GM21360 (cell line): Measurements from ENCODE around the gene EFHB.
A peak's percentile ranks its signal among the peaks of the same experiment; 100 is the strongest.
"Not testable (repeated sequence)": the region's sequence is repeated elsewhere in the genome, so short reads cannot be mapped to it uniquely, and the experiment has no call there.

ENCODE experiments used
- ATAC-seq: cut with Tn5 transposase; IDR thresholded peaks from one replicate; pipeline ENCODE4 v1.9.1; 2021; ENCODE audit warnings: mild to moderate bottlenecking, moderate library complexity; ENCODE audit not compliant: unreplicated experiment

The EFHB gene

GRCh38 chr3:19934098-19934566, at the start of gene EFHB:
TSS of gene EFHB (minus strand) at chr3:19934217. CDS start at chr3:19934018, 199 bp downstream.
- no peak for ATAC-seq

- no peak for ATAC-seq
Observed at GRCh38 chr3:19972054-19972453, 38.0 kb upstream of the EFHB start.

DNA sequence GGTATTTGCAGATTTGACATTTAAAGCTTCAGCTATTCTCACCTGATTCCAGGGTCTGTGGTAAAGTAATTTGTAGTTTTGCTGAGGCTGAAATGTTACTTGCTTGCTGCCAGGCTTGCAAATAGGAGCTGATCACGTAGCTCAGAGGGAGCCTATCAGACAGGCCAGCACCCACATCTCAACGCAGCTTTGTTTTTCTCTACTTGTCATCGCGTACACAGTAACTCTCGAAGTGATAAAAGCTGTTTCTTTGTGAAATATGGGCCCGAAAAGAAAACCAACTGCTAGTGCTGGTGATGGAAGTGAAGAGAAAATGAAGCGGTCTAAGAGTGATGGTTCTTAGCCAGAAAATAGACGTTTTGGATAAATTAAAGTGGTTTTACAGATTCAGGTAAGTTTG, 36.3 kb upstream of the EFHB start:
- ATAC-seq, result no peak

DNA sequence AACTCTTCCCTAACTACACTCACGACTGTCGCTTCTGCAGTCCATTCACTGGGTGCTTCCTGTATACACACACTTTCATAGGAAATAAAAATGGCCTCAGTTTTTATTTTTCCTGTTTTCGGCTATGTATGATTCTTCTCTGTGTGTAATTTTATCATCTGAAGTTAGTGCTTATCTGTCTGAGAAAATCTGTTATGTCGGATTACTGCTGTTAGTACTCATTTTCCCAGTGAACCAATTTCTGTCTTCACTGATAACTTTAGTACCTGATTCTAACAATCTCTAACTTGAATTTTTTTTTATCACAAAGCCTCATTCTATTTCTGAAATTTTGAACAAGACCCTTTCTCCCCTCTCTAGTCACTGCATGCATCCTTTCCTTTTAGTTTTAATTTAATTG, 33.8 kb upstream of the EFHB start:
- no peak for ATAC-seq

DNA sequence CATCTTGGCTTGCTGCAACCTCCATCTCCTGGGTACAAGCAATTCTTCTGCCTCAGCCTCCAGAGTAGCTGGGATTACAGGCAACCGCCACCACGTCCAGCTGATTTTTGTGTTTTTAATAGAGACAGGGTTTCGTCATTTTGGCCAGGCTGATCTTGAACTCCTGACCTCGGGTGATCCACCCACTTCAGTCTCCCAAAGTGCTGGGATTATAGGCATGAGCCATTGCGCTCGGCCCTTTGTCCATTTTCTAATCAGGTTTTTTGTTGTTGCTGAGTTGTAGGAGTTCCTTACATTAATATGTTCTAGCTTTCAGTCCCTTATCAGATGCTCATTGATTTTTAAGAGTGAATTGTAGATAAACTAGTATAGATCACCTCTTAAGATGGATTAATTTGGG, 33.2 kb upstream of the EFHB start:
- no peak for ATAC-seq

GRCh38 chr3:19961960-19962359, 27.9 kb upstream of the EFHB start:
- no peak for ATAC-seq

DNA sequence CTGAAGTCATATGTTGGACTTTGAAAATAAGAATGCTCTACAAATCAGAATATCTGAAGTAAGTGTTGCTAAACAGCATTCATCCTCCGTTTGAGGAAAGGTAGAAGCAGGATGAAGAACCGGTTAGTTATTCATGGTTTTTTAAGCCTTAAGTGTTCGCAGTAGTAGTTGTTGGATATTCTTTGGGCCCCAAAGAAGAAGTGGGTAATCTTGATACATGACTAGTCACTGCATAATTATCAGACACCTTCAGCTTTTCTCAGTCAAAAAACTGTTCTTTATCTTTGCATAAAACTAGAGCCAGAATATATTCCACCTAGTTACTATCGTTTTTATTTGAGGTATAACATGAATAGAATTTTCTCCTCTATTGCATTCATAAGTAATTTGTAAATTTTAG, 26.7 kb upstream of the EFHB start:
- no peak for ATAC-seq

GRCh38 chr3:19959505-19959904, 25.5 kb upstream of the EFHB start:
- no peak for ATAC-seq

- ATAC-seq, result not testable (repeated sequence)
Observed at GRCh38 chr3:19957354-19957753, 23.3 kb upstream of the EFHB start.

GRCh38 chr3:19954676-19955075, 20.7 kb upstream of the EFHB start:
- no peak for ATAC-seq

DNA sequence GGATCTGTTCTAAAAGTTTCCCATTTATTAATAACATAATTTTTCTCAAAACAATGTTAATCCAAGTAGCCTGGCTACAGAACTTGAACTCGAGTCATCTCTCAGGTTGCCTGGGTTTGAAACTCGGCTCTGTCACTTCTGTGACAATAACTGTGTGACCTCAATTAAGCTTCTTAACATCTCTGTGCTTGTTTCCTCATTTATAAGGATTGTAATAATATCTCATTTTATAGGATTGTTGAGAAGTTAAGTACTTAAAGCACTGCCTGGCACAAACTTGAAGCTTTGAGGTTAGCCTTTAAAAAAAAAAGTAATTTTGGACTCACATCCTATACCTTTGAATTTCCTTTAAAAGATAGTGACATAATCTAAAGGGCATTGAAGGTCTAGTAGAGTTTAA, 16.3 kb upstream of the EFHB start:
- ATAC-seq, result no peak

DNA sequence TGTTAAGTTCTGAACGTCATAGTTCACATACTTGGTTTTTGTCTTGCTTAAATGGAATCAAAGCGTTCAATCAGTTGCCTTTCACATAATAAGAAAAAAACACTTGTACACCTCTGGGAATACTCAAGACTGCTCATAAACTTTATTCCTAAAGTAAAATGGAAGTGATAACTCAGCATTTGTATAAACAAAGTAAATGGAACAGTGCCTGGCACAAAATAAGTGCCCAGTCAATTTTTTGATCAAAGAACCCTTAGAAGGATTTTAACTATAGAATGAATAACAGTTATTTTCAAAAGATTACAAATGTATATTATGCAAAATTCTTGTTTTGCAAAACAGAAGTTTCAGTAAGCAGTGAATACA, 14.2 kb upstream of the EFHB start:
- no peak for ATAC-seq

GRCh38 chr3:19947549-19948225, 13.7 kb upstream of the EFHB start:
- ATAC-seq, result peak; percentile 15

GRCh38 chr3:19946832-19947548, 13.0 kb upstream of the EFHB start, which contains the start of gene RAB5A:
TSS of gene RAB5A (plus strand) at chr3:19947097. CDS start at chr3:19950899, 3,802 bp downstream.
- peak; percentile 95 for ATAC-seq

DNA sequence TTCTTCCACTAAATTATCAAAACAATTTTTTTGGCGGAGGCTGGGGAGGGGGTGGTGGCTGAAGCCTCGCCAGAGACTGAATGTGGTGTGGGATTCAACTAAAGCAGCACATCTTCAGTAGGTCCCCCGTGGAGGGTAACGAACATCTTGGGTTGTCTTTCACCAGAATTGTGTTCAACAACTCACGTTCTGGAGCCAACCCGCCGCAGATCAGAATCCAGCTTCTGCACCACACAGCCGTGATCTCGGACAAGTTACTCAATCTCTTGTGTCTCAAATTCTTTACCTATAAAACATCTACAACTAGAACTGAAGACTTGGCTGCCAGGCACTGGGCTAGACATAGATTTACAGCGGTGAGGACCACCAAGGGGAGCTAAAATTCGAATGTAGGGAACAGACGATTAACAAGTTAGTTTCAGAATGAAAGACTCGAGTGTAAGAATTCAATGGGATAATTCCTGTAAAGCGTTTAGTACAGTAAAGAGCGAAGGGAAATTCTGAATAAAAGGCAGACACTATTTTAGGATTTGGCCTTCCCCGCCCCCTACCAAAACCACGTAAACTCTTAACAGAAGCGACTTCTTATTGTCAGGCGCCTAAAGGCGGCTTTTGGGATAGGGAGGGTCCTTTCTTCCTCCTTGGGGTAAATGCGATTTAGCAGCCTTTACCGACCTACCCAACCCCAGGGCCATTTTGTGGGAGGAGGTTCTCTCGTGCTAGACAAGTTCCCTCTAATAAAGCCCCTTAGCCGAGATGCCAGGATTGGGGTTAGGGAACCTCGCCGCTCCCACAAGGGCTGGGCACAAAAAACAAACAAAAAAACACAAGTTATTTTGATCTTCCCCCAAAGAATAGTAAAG, 12.2 kb upstream of the EFHB start:
- peak; percentile 1 for ATAC-seq

- ATAC-seq, result no peak
Observed at GRCh38 chr3:19945534-19945933, 11.5 kb upstream of the EFHB start.

DNA sequence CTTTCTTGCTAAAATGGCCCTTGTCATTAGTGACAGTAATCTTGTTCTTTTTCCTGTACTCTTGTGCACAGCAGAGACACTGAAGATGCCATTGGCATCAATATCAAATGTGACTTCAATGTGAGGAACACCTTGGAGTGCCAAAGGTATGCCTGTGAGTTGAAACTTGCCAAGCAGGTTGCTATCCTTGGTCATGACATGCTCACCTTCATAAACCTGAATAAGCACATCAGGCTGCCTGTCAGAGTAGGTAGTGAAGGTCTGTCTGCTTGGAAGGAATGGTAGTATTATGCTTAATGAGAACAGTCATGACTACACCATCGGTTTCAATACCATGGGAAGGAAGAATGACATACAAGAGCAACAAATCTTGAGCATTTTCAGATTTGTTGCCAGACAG, 6.6 kb upstream of the EFHB start:
- no peak for ATAC-seq

GRCh38 chr3:19938295-19938627, 4.2 kb upstream of the EFHB start:
- no peak for ATAC-seq

GRCh38 chr3:19937459-19938294, 3.7 kb upstream of the EFHB start:
- ATAC-seq, result no peak

DNA sequence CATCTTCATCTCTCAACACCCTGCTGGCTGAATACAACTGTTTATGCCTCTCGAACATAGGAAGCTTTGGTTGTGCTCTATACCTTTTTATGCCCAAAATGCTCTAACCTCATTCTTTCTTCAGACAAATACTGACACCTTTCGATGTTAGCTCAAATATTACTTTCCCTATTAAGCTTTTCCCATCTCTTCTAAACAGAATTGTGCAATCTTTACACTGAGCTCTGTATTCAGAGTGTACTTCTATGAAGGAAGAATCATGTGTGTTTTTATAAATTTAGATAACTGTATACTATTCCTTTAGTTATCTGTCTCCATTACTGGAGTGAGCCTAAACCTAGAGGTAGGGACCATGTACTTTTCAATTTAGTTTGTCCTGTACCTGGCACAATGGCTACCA, 1.6 kb downstream of the EFHB start:
- ATAC-seq, result no peak

GRCh38 chr3:19931767-19932188, 2.2 kb downstream of the EFHB start:
- ATAC-seq, result peak; percentile 38
